Endothelial cell (in vitro differentiated cells): ENCODE measurements around the gene BCL2L13. TPM values are rescaled to one million over a fixed set of nuclear protein-coding genes. Genes with fewer than 3 reads are reported as not detected.
"Not testable (repeated sequence)": the region's sequence is repeated elsewhere in the genome, so short reads cannot be mapped to it uniquely, and the experiment has no call there.

ENCODE experiments used
- DNase-seq: peaks from one replicate; pipeline ENCODE4 v3.0.0; 2021; ENCODE audit warnings: low spot score
- H3K27ac Mint-ChIP-seq: one replicate; pipeline ENCODE4 v1.8.0; 2021; ENCODE audit warnings: mixed read lengths, inconsistent platforms; ENCODE audit not compliant: unreplicated experiment
- H3K27me3 Mint-ChIP-seq: one replicate; pipeline ENCODE4 v1.8.0; 2021; ENCODE audit warnings: mild to moderate bottlenecking, moderate library complexity, mixed read lengths, inconsistent platforms; ENCODE audit not compliant: unreplicated experiment
- H3K36me3 Mint-ChIP-seq: one replicate; pipeline ENCODE4 v1.8.0; 2021; ENCODE audit warnings: mild to moderate bottlenecking, low read depth, mixed read lengths, inconsistent platforms; ENCODE audit not compliant: unreplicated experiment
- H3K4me1 Mint-ChIP-seq: one replicate; pipeline ENCODE4 v1.8.0; 2021; ENCODE audit warnings: mild to moderate bottlenecking, mixed read lengths, inconsistent platforms; ENCODE audit not compliant: unreplicated experiment
- H3K4me3 Mint-ChIP-seq: one replicate; pipeline ENCODE4 v1.8.0; 2021; ENCODE audit warnings: mild to moderate bottlenecking, mixed read lengths, inconsistent platforms; ENCODE audit not compliant: unreplicated experiment
- H3K9me3 Mint-ChIP-seq: one replicate; pipeline ENCODE4 v1.8.0; 2021; ENCODE audit warnings: mixed read lengths, inconsistent platforms; ENCODE audit not compliant: unreplicated experiment
- total RNA-seq: library from RNA; stranded (reverse); fragmentation: NEBNext Ultra II Directional; extraction: Animal tissue kit (Norgen Biotek cat#: 25700); gene quantifications from one replicate; pipeline ENCODE4 v1.2.1, GENCODE V29; 2021; ENCODE audit not compliant: unreplicated experiment
- TF ChIP-seq, protein P1 (sequence below): fragments of 200-600 bp; sonication (generic); IDR thresholded peaks from one replicate; pipeline ENCODE4 v1.5.0; 2021; ENCODE audit warnings: antibody characterized with exemption; ENCODE audit not compliant: unreplicated experiment

BCL2L13 gene
- total RNA-seq, 1 donor from 2014 or later = 26.2 TPM

DNA sequence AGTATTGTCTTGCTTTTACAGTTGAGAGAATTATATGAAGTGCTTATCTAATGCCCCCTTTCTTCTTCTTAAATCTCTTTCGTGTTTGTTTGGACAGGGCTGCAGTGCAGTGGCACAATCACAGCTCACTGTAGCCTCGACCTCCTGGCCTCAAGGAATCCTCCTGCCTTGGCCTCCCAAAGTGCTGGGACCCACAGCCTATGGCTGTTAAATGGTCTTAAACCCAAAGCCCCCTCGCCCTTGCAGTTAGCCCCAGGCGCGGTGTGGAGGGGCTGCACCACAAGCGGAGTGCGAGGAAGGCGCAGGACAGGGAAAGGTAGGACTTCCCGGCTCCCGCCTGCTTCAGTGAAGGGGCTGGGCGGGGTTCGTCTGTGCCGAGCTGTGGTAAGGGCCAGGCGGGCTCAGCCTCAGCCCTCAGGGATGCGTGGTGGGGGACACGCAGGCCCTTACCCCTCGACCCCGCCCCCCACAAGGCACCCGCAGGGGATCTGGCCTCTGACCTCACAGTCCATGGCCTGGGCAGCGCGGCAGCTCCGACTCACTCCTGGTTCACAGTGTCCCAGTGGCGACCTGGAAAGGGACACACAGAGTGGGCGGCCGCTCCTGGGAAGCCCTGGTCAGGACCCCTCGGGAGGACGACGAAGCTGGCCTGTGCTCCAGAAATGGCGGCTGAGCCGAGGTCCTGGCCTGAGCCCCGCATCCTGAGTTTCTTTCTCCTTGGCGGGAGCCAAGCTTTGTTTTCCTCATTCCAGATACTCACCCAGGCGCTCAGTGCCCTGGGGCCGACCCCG lies 111.2 kb downstream of the BCL2L13 start:
- TF ChIP-seq, protein P1, sequence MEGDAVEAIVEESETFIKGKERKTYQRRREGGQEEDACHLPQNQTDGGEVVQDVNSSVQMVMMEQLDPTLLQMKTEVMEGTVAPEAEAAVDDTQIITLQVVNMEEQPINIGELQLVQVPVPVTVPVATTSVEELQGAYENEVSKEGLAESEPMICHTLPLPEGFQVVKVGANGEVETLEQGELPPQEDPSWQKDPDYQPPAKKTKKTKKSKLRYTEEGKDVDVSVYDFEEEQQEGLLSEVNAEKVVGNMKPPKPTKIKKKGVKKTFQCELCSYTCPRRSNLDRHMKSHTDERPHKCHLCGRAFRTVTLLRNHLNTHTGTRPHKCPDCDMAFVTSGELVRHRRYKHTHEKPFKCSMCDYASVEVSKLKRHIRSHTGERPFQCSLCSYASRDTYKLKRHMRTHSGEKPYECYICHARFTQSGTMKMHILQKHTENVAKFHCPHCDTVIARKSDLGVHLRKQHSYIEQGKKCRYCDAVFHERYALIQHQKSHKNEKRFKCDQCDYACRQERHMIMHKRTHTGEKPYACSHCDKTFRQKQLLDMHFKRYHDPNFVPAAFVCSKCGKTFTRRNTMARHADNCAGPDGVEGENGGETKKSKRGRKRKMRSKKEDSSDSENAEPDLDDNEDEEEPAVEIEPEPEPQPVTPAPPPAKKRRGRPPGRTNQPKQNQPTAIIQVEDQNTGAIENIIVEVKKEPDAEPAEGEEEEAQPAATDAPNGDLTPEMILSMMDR = no peak
- Mint-ChIP-seq H3K27me3 (peaks cover 5% of the 10 kb centered on the region), H3K9me3 (no peaks in the 10 kb centered on the region), H3K4me1 (peaks cover 6% of the 10 kb centered on the region), H3K36me3 (peaks cover 3% of the 10 kb centered on the region), H3K4me3 (no peak overlapping the region), H3K27ac (no peak overlapping the region)
- DNase-seq = no peak

DNA sequence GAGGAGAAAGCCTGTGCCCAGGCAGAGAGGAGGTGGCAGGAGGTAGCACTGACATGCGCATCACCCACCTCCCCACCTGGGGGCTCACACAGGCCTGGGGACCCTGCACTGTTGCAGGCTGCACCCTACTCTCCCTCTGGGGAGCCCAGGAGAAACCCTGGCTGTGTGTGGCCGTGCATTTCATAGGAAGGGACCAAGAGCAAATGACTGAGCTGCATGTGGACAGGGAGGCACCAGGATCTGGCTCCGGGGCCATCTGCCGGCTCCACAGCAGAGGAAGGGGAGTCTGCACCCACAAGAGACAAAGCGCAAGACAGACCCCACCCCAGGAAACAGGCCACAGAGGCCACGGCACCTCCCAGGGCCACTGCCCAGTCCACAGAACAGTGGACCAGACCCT lies 113.0 kb downstream of the BCL2L13 start:
- H3K27me3 Mint-ChIP-seq = peaks cover 5% of the 10 kb centered on the region
- TF ChIP-seq, protein P1 = no peak
- H3K27ac Mint-ChIP-seq = no peak overlapping the region
- no peak overlapping the region for H3K4me3 Mint-ChIP-seq
- no peaks in the 10 kb centered on the region for H3K9me3 Mint-ChIP-seq
- H3K4me1 Mint-ChIP-seq = peaks cover 2% of the 10 kb centered on the region
- peaks cover 3% of the 10 kb centered on the region for H3K36me3 Mint-ChIP-seq
- DNase-seq = no peak

- Mint-ChIP-seq H3K4me1 (no peaks in the 10 kb centered on the region), H3K9me3 (no peaks in the 10 kb centered on the region), H3K27me3 (peaks cover 5% of the 10 kb centered on the region), H3K36me3 (peaks cover 3% of the 10 kb centered on the region), H3K4me3 (no peak overlapping the region), H3K27ac (no peak overlapping the region)
- DNase-seq = no peak
- TF ChIP-seq, protein P1 = no peak
These were observed 114.9 kb downstream of the BCL2L13 start for GRCh38 chr22:17753401-17753989.

- H3K4me1 Mint-ChIP-seq = no peaks in the 10 kb centered on the region
- no peak overlapping the region for H3K27ac Mint-ChIP-seq
- peaks cover 2% of the 10 kb centered on the region for H3K36me3 Mint-ChIP-seq
- no peak overlapping the region for H3K4me3 Mint-ChIP-seq
- TF ChIP-seq, protein P1 = no peak
- peaks cover 5% of the 10 kb centered on the region for H3K27me3 Mint-ChIP-seq
- H3K9me3 Mint-ChIP-seq = no peaks in the 10 kb centered on the region
- DNase-seq = no peak
These were observed 115.8 kb downstream of the BCL2L13 start for GRCh38 chr22:17754233-17754925.

GRCh38 chr22:17761138-17761488 lies 122.6 kb downstream of the BCL2L13 start:
- H3K9me3 Mint-ChIP-seq = no peaks in the 10 kb centered on the region
- no peaks in the 10 kb centered on the region for H3K4me1 Mint-ChIP-seq
- TF ChIP-seq, protein P1 = no peak
- no peaks in the 10 kb centered on the region for H3K27me3 Mint-ChIP-seq
- H3K27ac Mint-ChIP-seq = no peak overlapping the region
- H3K36me3 Mint-ChIP-seq = no peaks in the 10 kb centered on the region
- DNase-seq = no peak
- H3K4me3 Mint-ChIP-seq = no peak overlapping the region

DNA sequence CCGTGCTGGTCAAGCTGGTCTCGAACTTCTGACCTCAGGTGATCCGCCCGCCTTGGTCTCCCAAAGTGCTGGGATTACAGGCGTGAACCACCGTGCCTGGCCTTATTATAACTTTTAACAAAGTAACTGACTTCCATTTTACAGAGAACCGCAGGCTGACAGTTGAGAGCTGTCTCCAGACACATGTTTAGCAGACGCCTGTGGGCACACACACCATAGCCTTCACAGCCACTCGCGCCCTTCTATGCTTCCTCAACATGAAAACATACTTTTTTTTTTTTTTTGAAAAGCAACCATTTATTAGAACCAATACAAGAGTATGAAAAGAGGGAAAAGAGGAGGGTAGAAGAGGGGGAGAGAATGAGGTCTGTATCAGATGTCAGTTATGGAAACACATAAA lies 124.9 kb downstream of the BCL2L13 start:
- not testable (repeated sequence) for H3K9me3 Mint-ChIP-seq, H3K27me3 Mint-ChIP-seq, H3K36me3 Mint-ChIP-seq, DNase-seq, H3K4me3 Mint-ChIP-seq, H3K4me1 Mint-ChIP-seq, H3K27ac Mint-ChIP-seq
